ENCODE measurements around the gene ITGB8. TPM values are rescaled to one million over a fixed set of nuclear protein-coding genes. Genes with fewer than 3 reads are reported as not detected.
"Not testable (repeated sequence)": the region's sequence is repeated elsewhere in the genome, so short reads cannot be mapped to it uniquely, and the experiment has no call there.

Gene ITGB8
- total RNA-seq, 2 experiments from 2014 or later: not detected

GRCh38 chr7:20389192-20389591 lies 58.5 kb downstream of the ITGB8 start:
- H3K4me3 Mint-ChIP-seq; H3K36me3 Mint-ChIP-seq; ATAC-seq (ENCODE audit: low read depth); H3K27ac Mint-ChIP-seq; H3K27me3 Mint-ChIP-seq; H3K4me1 Mint-ChIP-seq; H3K9me3 Mint-ChIP-seq; POLR2A ChIA-PET; DNase-seq: not testable (repeated sequence)

GRCh38 chr7:20393021-20393610 lies 62.4 kb downstream of the ITGB8 start:
- Mint-ChIP-seq H3K4me3 (no peak overlapping the region), H3K4me1 (no peaks in the 10 kb centered on the region), H3K27ac (no peak overlapping the region), H3K9me3 (no peaks in the 10 kb centered on the region), H3K36me3 (no peaks in the 10 kb centered on the region), H3K27me3 (peaks cover 3% of the 10 kb centered on the region)
- POLR2A ChIA-PET: no interaction called here
- no peak for ATAC-seq (ENCODE audit: low read depth)
- DNase-seq: no peak

GRCh38 chr7:20393616-20394015 lies 62.9 kb downstream of the ITGB8 start:
- Mint-ChIP-seq H3K27ac (no peak overlapping the region), H3K4me3 (no peak overlapping the region), H3K9me3 (no peaks in the 10 kb centered on the region), H3K36me3 (no peaks in the 10 kb centered on the region), H3K4me1 (no peaks in the 10 kb centered on the region), H3K27me3 (peaks cover 3% of the 10 kb centered on the region)
- ATAC-seq (ENCODE audit: low read depth) (no peak), DNase-seq (no peak)
- POLR2A ChIA-PET: no interaction called here

- H3K4me1 Mint-ChIP-seq: no peaks in the 10 kb centered on the region
- no peak overlapping the region for H3K27ac Mint-ChIP-seq
- no peak for ATAC-seq (ENCODE audit: low read depth)
- no peak overlapping the region for H3K4me3 Mint-ChIP-seq
- H3K27me3 Mint-ChIP-seq: no peaks in the 10 kb centered on the region
- H3K9me3 Mint-ChIP-seq: no peaks in the 10 kb centered on the region
- H3K36me3 Mint-ChIP-seq: no peaks in the 10 kb centered on the region
- no peak for DNase-seq
- POLR2A ChIA-PET: no interaction called here
Observed at GRCh38 chr7:20394284-20394683, 63.6 kb downstream of the ITGB8 start.

- no peak overlapping the region for H3K27ac Mint-ChIP-seq
- POLR2A ChIA-PET: no interaction called here
- H3K9me3 Mint-ChIP-seq: no peaks in the 10 kb centered on the region
- no peaks in the 10 kb centered on the region for H3K27me3 Mint-ChIP-seq
- H3K36me3 Mint-ChIP-seq: no peaks in the 10 kb centered on the region
- no peak overlapping the region for H3K4me3 Mint-ChIP-seq
- H3K4me1 Mint-ChIP-seq: no peaks in the 10 kb centered on the region
- DNase-seq (no peak), ATAC-seq (ENCODE audit: low read depth) (no peak)
Observed at GRCh38 chr7:20395104-20395503, 64.4 kb downstream of the ITGB8 start.

GRCh38 chr7:20395511-20395910 lies 64.8 kb downstream of the ITGB8 start:
- Mint-ChIP-seq H3K4me3 (no peak overlapping the region), H3K36me3 (no peaks in the 10 kb centered on the region), H3K4me1 (no peaks in the 10 kb centered on the region), H3K27ac (no peak overlapping the region), H3K27me3 (no peaks in the 10 kb centered on the region), H3K9me3 (no peaks in the 10 kb centered on the region)
- POLR2A ChIA-PET: no interaction called here
- no peak for ATAC-seq (ENCODE audit: low read depth)
- no peak for DNase-seq

- no peak for ATAC-seq (ENCODE audit: low read depth)
- DNase-seq: no peak
- no peaks in the 10 kb centered on the region for H3K4me1 Mint-ChIP-seq
- H3K36me3 Mint-ChIP-seq: no peaks in the 10 kb centered on the region
- no peaks in the 10 kb centered on the region for H3K9me3 Mint-ChIP-seq
- no peak overlapping the region for H3K4me3 Mint-ChIP-seq
- POLR2A ChIA-PET: no interaction called here
- H3K27ac Mint-ChIP-seq: no peak overlapping the region
- H3K27me3 Mint-ChIP-seq: no peaks in the 10 kb centered on the region
Observed at GRCh38 chr7:20399521-20399920, 68.8 kb downstream of the ITGB8 start.

GRCh38 chr7:20401861-20402746 lies 71.4 kb downstream of the ITGB8 start:
- no peak for ATAC-seq (ENCODE audit: low read depth)
- POLR2A ChIA-PET: no interaction called here
- Mint-ChIP-seq H3K4me3 (no peak overlapping the region), H3K9me3 (no peaks in the 10 kb centered on the region), H3K27me3 (no peaks in the 10 kb centered on the region), H3K4me1 (no peaks in the 10 kb centered on the region), H3K36me3 (no peaks in the 10 kb centered on the region), H3K27ac (no peak overlapping the region)
- no peak for DNase-seq

- Mint-ChIP-seq H3K27me3 (no peaks in the 10 kb centered on the region), H3K4me1 (no peaks in the 10 kb centered on the region), H3K27ac (no peak overlapping the region), H3K36me3 (no peaks in the 10 kb centered on the region), H3K4me3 (no peak overlapping the region), H3K9me3 (no peaks in the 10 kb centered on the region)
- DNase-seq (no peak), ATAC-seq (ENCODE audit: low read depth) (no peak)
- POLR2A ChIA-PET: no interaction called here
Observed at GRCh38 chr7:20402747-20403230, 72.1 kb downstream of the ITGB8 start.

GRCh38 chr7:20403331-20403730 lies 72.6 kb downstream of the ITGB8 start:
- POLR2A ChIA-PET: no interaction called here
- Mint-ChIP-seq H3K27ac (no peak overlapping the region), H3K4me3 (no peak overlapping the region), H3K27me3 (no peaks in the 10 kb centered on the region), H3K4me1 (no peaks in the 10 kb centered on the region), H3K9me3 (no peaks in the 10 kb centered on the region), H3K36me3 (no peaks in the 10 kb centered on the region)
- no peak for ATAC-seq (ENCODE audit: low read depth)
- DNase-seq: no peak

- H3K27me3 Mint-ChIP-seq: no peaks in the 10 kb centered on the region
- H3K27ac Mint-ChIP-seq: no peak overlapping the region
- ATAC-seq (ENCODE audit: low read depth) (no peak), DNase-seq (no peak)
- H3K4me3 Mint-ChIP-seq: no peak overlapping the region
- no peaks in the 10 kb centered on the region for H3K9me3 Mint-ChIP-seq
- no peaks in the 10 kb centered on the region for H3K36me3 Mint-ChIP-seq
- POLR2A ChIA-PET: no interaction called here
- no peaks in the 10 kb centered on the region for H3K4me1 Mint-ChIP-seq
Observed at GRCh38 chr7:20404320-20404719, 73.6 kb downstream of the ITGB8 start.

GRCh38 chr7:20407585-20408466 lies 77.1 kb downstream of the ITGB8 start:
- H3K4me3 Mint-ChIP-seq: no peak overlapping the region
- no peak overlapping the region for H3K27ac Mint-ChIP-seq
- no peaks in the 10 kb centered on the region for H3K9me3 Mint-ChIP-seq
- no peaks in the 10 kb centered on the region for H3K4me1 Mint-ChIP-seq
- DNase-seq: no peak
- H3K36me3 Mint-ChIP-seq: no peaks in the 10 kb centered on the region
- no peak for ATAC-seq (ENCODE audit: low read depth)
- no peaks in the 10 kb centered on the region for H3K27me3 Mint-ChIP-seq
- POLR2A ChIA-PET: no interaction called here

- ATAC-seq (ENCODE audit: low read depth) (no peak), DNase-seq (no peak)
- Mint-ChIP-seq H3K36me3 (no peaks in the 10 kb centered on the region), H3K27ac (no peak overlapping the region), H3K4me3 (no peak overlapping the region), H3K9me3 (no peaks in the 10 kb centered on the region), H3K27me3 (no peaks in the 10 kb centered on the region), H3K4me1 (no peaks in the 10 kb centered on the region)
- POLR2A ChIA-PET: no interaction called here
Observed at GRCh38 chr7:20408467-20408826, 77.7 kb downstream of the ITGB8 start.
